Right atrium auricular region (tissue), 2 donors: Measurements from ENCODE around the gene PSAT1. TPM values are rescaled to one million over a fixed set of nuclear protein-coding genes. Genes with fewer than 3 reads are reported as not detected.

Source experiments
- DNase-seq: peaks from one replicate; pipeline ENCODE4 v3.0.0-alpha.2; 2019; ENCODE audit warnings: low spot score
- H3K27ac ChIP-seq, 2 donors: fragments of 200-600 bp; sonication (generic); 1 replicate in 1 of 2; 2 replicates in 1 of 2; pipeline ENCODE4 v1.5.1; 2016 to 2019
- H3K27me3 ChIP-seq, 2 donors: fragments of 200-600 bp; sonication (generic); one replicate each; pipeline versions ENCODE4 v1.5.1 to v1.6.0; 2017 to 2019
- H3K36me3 ChIP-seq: fragments of 200-600 bp; sonication (generic); one replicate; pipeline ENCODE4 v1.5.1; 2016
- H3K4me1 ChIP-seq, 2 donors: fragments of 200-600 bp; sonication (generic); one replicate each; pipeline versions ENCODE4 v1.5.1 to v1.6.0; 2017 to 2019
- H3K4me3 ChIP-seq, 2 donors: fragments of 200-600 bp; sonication (generic); 1 replicate in 1 of 2; 2 replicates in 1 of 2; pipeline ENCODE4 v1.5.1; 2017 to 2019; ENCODE audit warnings: mild to moderate bottlenecking in 1 of 2, moderate library complexity in 1 of 2
- H3K9me3 ChIP-seq, 2 donors: fragments of 200-600 bp; sonication (generic); one replicate each; pipeline ENCODE4 v1.5.1; 2019
- CTCF ChIP-seq, 2 donors: fragments of 200-600 bp; sonication (generic); IDR thresholded peaks; one replicate each; pipeline ENCODE4 v1.5.1; 2019; ENCODE audit warnings: antibody characterized with exemption in 2 of 2
- total RNA-seq, 2 donors: library from RNA; depleted of rRNA; stranded (reverse); fragments of >200 nt; gene quantifications; one replicate each; pipeline ENCODE4 v1.1.0, GENCODE V29; 2016

PSAT1 gene
- total RNA-seq, 2 donors from 2014 or later, result 0.31 to 0.78 TPM

- no peak overlapping the region for H3K27ac ChIP-seq
- H3K27me3 ChIP-seq, result peaks cover 0 to 4% of the 10 kb centered on the region in 2 donors
- no peak for TF ChIP-seq CTCF (IDR thresholded peaks at IDR 0.05)
- peak; percentile 42 for DNase-seq
- H3K36me3 ChIP-seq, result no peaks in the 10 kb centered on the region
- H3K9me3 ChIP-seq, result no peaks in the 10 kb centered on the region
- peaks cover 0 to 26% of the 10 kb centered on the region in 2 donors for H3K4me1 ChIP-seq
- peak overlapping the region; percentile 43 to 58 for H3K4me3 ChIP-seq
Measured at GRCh38 chr9:78298046-78298765, 1.3 kb downstream of the PSAT1 start.

- Histone ChIP-seq H3K9me3 (no peaks in the 10 kb centered on the region), H3K27me3 (peaks cover 0 to 4% of the 10 kb centered on the region in 2 donors), H3K36me3 (no peaks in the 10 kb centered on the region)
Measured at GRCh38 chr9:78300209-78300608, 3.3 kb downstream of the PSAT1 start.

GRCh38 chr9:78301466-78301865, 4.5 kb downstream of the PSAT1 start:
- Histone ChIP-seq H3K9me3 (no peaks in the 10 kb centered on the region), H3K36me3 (no peaks in the 10 kb centered on the region), H3K4me3 (no peak overlapping the region), H3K4me1 (peaks cover 0 to 22% of the 10 kb centered on the region in 2 donors), H3K27me3 (peaks cover 0 to 4% of the 10 kb centered on the region in 2 donors), H3K27ac (no peak overlapping the region)
- no peak for TF ChIP-seq CTCF (IDR thresholded peaks at IDR 0.05)
- DNase-seq, result no peak

More at GRCh38 chr9:78300209-78300608, 3.3 kb downstream of the PSAT1 start:
- DNase-seq, result no peak
- no peak overlapping the region for H3K4me3 ChIP-seq
- H3K27ac ChIP-seq, result no peak overlapping the region
- TF ChIP-seq CTCF (IDR thresholded peaks at IDR 0.05), result no peak
- peaks cover 0 to 26% of the 10 kb centered on the region in 2 donors for H3K4me1 ChIP-seq

- H3K27ac ChIP-seq, result no peak overlapping the region
- peaks cover 0 to 3% of the 10 kb centered on the region in 2 donors for H3K27me3 ChIP-seq
- H3K4me1 ChIP-seq, result peaks cover 0 to 1% of the 10 kb centered on the region in 2 donors
- no peak for TF ChIP-seq CTCF (IDR thresholded peaks at IDR 0.05)
- H3K36me3 ChIP-seq, result no peaks in the 10 kb centered on the region
- H3K4me3 ChIP-seq, result no peak overlapping the region
- no peaks in the 10 kb centered on the region for H3K9me3 ChIP-seq
- DNase-seq, result no peak
Measured at GRCh38 chr9:78303377-78304062, 6.6 kb downstream of the PSAT1 start.

- DNase-seq, result no peak
- TF ChIP-seq CTCF (IDR thresholded peaks at IDR 0.05), result no peak
- no peak overlapping the region for H3K4me3 ChIP-seq
- no peaks in the 10 kb centered on the region for H3K4me1 ChIP-seq
- H3K27me3 ChIP-seq, result no peaks in the 10 kb centered on the region
- no peaks in the 10 kb centered on the region for H3K9me3 ChIP-seq
- H3K27ac ChIP-seq, result no peak overlapping the region
- H3K36me3 ChIP-seq, result no peaks in the 10 kb centered on the region
Measured at GRCh38 chr9:78304357-78304756, 7.4 kb downstream of the PSAT1 start.
